NCI-H2107 (cell line): ENCODE measurements around the gene ZNF729.
"Not testable (repeated sequence)": the region's sequence is repeated elsewhere in the genome, so short reads cannot be mapped to it uniquely, and the experiment has no call there.

ENCODE experiments used
- DNase-seq: peaks from one replicate; lab custom pipeline; 2025; lab: John Stamatoyannopoulos, UW

The ZNF729 gene

GRCh38 chr19:22286151-22286810 is at the start of gene ZNF729:
ZNF729 (plus strand) TSS chr19:22286441; CDS start chr19:22286526, 85 bp downstream.
- DNase-seq: no peak

GRCh38 chr19:22256856-22257255 is 29.4 kb upstream of the ZNF729 start:
- DNase-seq: no peak

DNA sequence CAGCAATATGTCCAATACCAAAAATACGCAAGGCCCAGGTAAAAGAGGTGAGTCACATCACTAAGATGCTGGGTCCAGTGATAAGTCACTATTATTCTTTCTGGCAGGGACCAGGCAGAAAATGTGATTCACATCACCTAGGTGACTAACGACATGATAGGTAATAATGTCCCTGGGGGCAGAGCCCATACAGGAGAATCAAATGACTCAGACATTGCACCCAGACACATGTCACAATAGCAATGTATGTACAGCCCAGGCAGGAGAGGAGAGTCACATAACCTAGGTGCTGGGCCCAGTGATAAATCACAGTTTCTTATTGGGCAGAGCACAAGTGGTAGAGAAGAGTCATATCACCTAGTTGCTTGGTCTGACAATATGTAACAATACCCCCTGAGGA is 28.9 kb upstream of the ZNF729 start:
- no peak for DNase-seq

GRCh38 chr19:22257916-22258315 is 28.3 kb upstream of the ZNF729 start:
- DNase-seq: no peak

DNA sequence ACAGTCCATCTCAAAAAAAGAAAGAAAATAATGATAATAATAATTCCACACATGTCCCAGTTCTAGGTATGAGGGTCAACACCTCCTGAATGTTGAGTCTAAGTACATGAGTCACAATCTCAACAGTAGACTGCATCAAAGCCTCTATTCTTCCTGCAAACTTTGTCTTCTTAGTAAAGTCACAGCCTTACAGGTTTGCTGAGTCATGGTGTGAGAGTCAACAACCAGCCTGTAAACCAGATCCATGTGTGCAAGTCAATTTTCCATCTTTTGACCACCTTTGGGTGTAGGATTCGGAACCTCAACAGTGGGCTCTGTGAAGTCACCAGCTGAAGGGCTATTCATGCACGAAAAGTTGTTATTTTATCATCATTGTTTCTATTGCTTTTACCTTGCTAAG is 25.7 kb upstream of the ZNF729 start:
- DNase-seq: no peak

DNA sequence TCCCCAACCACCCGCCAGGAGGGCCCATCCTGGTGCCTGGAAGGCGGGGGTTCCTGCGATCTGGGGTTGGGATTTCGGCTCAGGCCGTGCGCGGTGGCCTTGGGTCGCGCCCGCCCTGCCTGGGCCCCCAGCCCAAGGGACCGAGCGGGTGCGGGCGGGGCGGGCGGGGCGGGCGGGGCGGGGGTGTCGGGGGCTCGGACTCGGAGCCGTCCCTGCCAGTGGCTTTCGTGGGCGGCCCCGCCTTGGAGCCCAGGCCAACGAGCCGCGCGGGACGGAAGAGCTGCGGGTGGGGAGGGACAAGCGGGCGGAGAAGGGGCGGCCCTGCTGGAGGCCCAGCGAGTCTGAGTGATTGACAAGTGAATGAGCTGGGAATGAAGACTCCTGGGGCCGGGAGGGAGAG is 24.6 kb upstream of the ZNF729 start:
- no peak for DNase-seq

DNA sequence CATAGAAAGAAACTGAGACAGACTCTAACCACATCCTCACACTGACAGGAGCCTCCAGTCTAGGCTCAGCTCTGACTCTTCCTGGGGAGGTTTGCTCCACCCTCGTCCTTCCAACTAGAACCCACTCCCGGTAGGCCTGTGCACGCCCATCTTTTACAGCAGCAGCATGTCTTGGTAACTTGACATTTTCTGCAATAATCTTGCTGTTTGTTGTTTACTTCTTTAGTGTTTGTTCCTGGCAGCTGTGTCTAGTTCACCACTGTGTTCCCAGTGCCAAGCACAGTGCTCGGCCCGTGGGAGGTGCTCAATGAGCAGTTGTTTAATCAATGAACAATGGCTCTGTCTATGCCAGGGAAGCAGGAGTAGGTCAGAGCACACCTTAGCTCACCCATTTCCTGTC is 23.1 kb upstream of the ZNF729 start:
- no peak for DNase-seq

DNA sequence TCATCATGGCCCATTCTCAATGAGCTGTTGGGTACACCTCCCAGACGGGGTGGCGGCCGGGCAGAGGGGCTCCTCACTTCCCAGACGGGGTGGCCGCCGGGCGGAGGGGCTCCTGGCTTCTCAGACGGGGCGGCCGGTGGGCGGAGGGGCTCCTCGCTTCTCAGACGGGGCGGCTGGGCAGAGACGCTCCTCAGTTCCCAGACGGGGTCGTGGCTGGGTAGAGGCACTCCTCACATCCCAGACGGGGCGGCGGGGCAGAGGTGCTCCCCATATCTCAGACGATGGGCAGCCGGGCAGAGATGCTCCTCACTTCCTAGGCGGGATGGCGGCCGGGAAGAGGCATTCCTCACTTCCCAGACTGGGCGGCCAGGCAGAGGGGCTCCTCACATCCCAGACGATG is 35.3 kb downstream of the ZNF729 start:
- DNase-seq: not testable (repeated sequence)

- no peak for DNase-seq
Observed at GRCh38 chr19:22326219-22326618, 40.0 kb downstream of the ZNF729 start.

DNA sequence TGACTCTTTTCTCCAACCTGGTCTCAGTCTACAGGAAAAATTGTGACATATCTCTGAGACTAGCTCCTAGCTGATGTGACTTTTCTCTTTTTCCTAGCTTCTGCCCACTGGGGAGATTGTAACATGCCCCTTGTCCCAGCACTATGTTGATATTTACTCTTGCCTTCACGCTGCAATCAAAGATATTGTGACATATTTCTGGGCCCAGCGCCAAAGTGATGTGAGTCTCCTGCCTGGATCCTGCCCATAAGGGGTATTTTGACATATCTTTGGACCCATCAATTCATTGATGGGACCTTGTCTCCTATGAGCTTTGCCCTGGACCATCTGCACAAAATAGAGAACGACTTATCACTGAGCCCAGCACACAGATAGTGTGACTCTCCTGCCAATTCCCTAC is 41.1 kb downstream of the ZNF729 start:
- DNase-seq: no peak

DNA sequence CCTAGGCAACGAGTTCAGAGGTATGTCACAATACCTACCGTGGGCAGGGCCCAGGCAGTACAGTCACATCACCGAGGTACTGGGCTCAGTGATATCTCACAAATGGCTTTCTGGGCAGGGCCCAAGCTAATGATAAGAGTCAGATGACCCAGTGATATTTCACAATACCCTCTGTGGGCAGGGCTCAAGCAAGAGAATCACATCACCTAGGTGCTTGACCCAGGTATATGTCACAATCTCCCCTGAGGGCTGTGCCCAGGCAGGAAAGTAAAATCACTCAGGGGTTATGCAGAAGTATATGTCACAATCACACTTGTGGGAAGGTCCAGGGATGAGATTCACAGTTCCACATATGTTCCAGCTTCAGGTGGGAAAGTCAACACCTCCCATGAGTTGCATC is 45.3 kb downstream of the ZNF729 start:
- DNase-seq: no peak

DNA sequence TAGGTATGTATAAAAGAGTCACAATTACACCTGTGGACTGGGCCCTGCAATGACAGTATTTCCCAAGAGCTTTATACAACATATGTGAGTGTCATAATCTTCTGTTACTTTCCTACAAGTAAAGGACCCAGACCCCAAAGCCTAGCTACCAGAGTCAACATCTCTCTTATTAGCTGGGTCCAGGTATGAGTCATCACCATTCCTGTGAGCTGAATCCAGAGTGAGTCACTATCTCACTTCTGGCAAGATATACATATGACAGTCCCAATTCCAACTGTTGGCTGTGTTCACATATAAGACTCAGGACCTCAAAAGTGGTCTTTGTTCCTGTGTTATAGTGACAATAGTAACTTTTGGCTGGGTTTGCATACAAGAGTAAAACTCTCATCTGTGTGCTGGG is 46.7 kb downstream of the ZNF729 start:
- no peak for DNase-seq

DNA sequence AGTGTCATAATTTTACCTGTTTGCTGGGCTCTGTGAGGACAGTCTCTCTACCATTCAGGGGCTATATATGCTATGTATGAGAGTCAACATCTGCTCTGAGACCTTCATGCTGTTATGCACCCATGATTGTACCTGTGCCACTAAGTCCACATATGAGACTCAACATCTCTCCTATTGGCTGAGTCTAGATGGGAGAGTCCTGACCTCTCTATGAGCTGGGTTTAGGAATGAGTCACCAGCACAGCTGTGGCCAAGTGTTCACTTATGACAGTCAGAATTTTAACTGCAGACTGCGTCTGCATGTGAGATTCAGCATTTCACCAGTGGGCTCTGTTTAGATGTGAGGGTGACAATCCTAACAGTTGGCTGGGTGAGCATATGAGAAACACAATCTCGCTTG is 49.5 kb downstream of the ZNF729 start:
- no peak for DNase-seq

DNA sequence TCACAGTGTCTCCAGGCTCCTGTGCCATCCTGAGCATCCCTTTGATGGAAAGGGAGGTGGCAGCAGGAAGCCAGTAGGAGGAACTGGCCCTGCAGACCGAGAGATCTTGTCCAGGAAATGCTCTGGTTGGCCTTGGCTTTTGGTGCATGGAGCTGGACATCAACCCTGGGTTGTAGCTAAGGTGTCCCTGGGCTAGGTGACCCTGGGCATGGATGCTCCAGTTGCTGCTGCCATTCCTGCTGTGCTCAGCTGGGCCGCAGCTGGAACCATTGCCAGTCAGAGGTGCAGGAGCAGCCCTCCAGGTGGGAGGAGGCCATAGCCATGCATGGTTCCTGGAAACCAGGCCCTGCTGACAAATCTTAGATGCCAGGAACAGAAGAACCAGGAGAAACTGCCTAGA is 68.4 kb downstream of the ZNF729 start:
- no peak for DNase-seq
